ENCODE measurements around the gene SLC9A9.
"Not testable (repeated sequence)": the region's sequence is repeated elsewhere in the genome, so short reads cannot be mapped to it uniquely, and the experiment has no call there.

The SLC9A9 gene

GRCh38 chr3:143808030-143808429, 40.2 kb downstream of the SLC9A9 start:
- no peak for DNase-seq

- no peak for DNase-seq
Observed at GRCh38 chr3:143806038-143806437, 42.2 kb downstream of the SLC9A9 start.

GRCh38 chr3:143805476-143805875, 42.8 kb downstream of the SLC9A9 start:
- not testable (repeated sequence) for DNase-seq

- not testable (repeated sequence) for DNase-seq
Observed at GRCh38 chr3:143801046-143801445, 47.2 kb downstream of the SLC9A9 start.

- DNase-seq = not testable (repeated sequence)
Observed at GRCh38 chr3:143798151-143798550, 50.1 kb downstream of the SLC9A9 start.

- peak in 1 of 14 donors; percentile 14 for DNase-seq
Observed at GRCh38 chr3:143795874-143796273, 52.4 kb downstream of the SLC9A9 start.

- no peak for DNase-seq
Observed at GRCh38 chr3:143794793-143795462, 53.3 kb downstream of the SLC9A9 start.

- DNase-seq = no peak
Observed at GRCh38 chr3:143793971-143794370, 54.3 kb downstream of the SLC9A9 start.

GRCh38 chr3:143791386-143791785, 56.9 kb downstream of the SLC9A9 start:
- DNase-seq = no peak

GRCh38 chr3:143786219-143787191, 61.8 kb downstream of the SLC9A9 start:
- DNase-seq = peak in 1 of 14 donors; percentile 24

GRCh38 chr3:143784446-143784845, 63.8 kb downstream of the SLC9A9 start:
- no peak for DNase-seq

- no peak for DNase-seq
Observed at GRCh38 chr3:143783851-143784370, 64.4 kb downstream of the SLC9A9 start.

- peak in 2 of 14 donors; percentile 13 to 66 for DNase-seq
Observed at GRCh38 chr3:143775459-143775858, 72.8 kb downstream of the SLC9A9 start.

- no peak for DNase-seq
Observed at GRCh38 chr3:143771939-143772338, 76.3 kb downstream of the SLC9A9 start.

GRCh38 chr3:143771258-143771657, 77.0 kb downstream of the SLC9A9 start:
- no peak for DNase-seq

- DNase-seq = no peak
Observed at GRCh38 chr3:143770391-143770790, 77.9 kb downstream of the SLC9A9 start.

- DNase-seq = no peak
Observed at GRCh38 chr3:143769616-143770015, 78.7 kb downstream of the SLC9A9 start.

GRCh38 chr3:143764840-143765239, 83.4 kb downstream of the SLC9A9 start:
- no peak for DNase-seq

- DNase-seq = no peak
Observed at GRCh38 chr3:143763564-143764162, 84.6 kb downstream of the SLC9A9 start.

GRCh38 chr3:143757691-143758090, 90.6 kb downstream of the SLC9A9 start:
- no peak for DNase-seq

GRCh38 chr3:143755978-143756377, 92.3 kb downstream of the SLC9A9 start:
- no peak for DNase-seq

GRCh38 chr3:143754090-143754489, 94.2 kb downstream of the SLC9A9 start:
- no peak for DNase-seq

GRCh38 chr3:143753456-143753855, 94.8 kb downstream of the SLC9A9 start:
- no peak for DNase-seq

Data from C1 segment of cervical spinal cord (tissue), 14 donors.